A673 (cell line): ENCODE measurements around the gene ATRX. TPM values are rescaled to one million over a fixed set of nuclear protein-coding genes. Genes with fewer than 3 reads are reported as not detected.

Experiments used
- BruUV-seq: library from RNA; stranded (reverse); fragments of 400-500 nt; replicated peaks from 2 replicates; lab custom pipeline; 2021; lab: Mats Ljungman, UMichigan
- CTCF ChIA-PET: fragments of 300-600 bp; sonication (Branson Sonifier 250); formaldehyde crosslinking; loops from one replicate; lab custom pipeline; 2022; ENCODE audit warnings: antibody characterized with exemption; lab: Charles Lee
- POLR2A ChIA-PET: fragments of 300-600 bp; sonication (Branson Sonifier 250); formaldehyde crosslinking; loops from one replicate; lab custom pipeline; 2022; ENCODE audit warnings: antibody characterized with exemption; ENCODE audit not compliant: low non-redundant PET; lab: Charles Lee
- DNase-seq: peaks from one replicate; pipeline ENCODE4 v3.0.0-alpha.2; 2015; ENCODE audit warnings: low spot score
- H3K27ac ChIP-seq: fragments of 200-600 bp; sonication (generic); 2 replicates; pipeline ENCODE4 v1.5.1; 2016; ENCODE audit warnings: mixed run types, low read depth, mild to moderate bottlenecking, mixed read lengths, antibody characterized with exemption, low read length; ENCODE audit not compliant: poor library complexity, severe bottlenecking
- H3K27me3 ChIP-seq: fragments of 200-600 bp; sonication (generic); replicated peaks from 2 replicates; pipeline ENCODE4 v1.6.1; 2017; ENCODE audit warnings: mixed run types, low read depth, mild to moderate bottlenecking, mixed read lengths, antibody characterized with exemption, low read length; ENCODE audit not compliant: insufficient read depth, poor library complexity
- H3K36me3 ChIP-seq: fragments of 200-600 bp; sonication (generic); 2 replicates; pipeline ENCODE4 v1.6.1; 2016; ENCODE audit warnings: mixed run types, mild to moderate bottlenecking, mixed read lengths, antibody characterized with exemption, low read length; ENCODE audit not compliant: insufficient read depth, poor library complexity, severe bottlenecking
- H3K4me1 ChIP-seq: fragments of 200-600 bp; sonication (generic); 2 replicates; pipeline ENCODE4 v1.6.1; 2017; ENCODE audit warnings: mixed run types, mild to moderate bottlenecking, mixed read lengths, antibody characterized with exemption, low read length; ENCODE audit not compliant: insufficient read depth, poor library complexity, severe bottlenecking
- H3K4me3 ChIP-seq: fragments of 200-600 bp; sonication (generic); 2 replicates; pipeline ENCODE4 v1.5.1; 2016; ENCODE audit warnings: low read depth, mixed run types, mild to moderate bottlenecking, mixed read lengths, low read length; ENCODE audit not compliant: poor library complexity, severe bottlenecking
- H3K9me3 ChIP-seq: fragments of 200-600 bp; sonication (generic); 2 replicates; pipeline ENCODE4 v1.6.1; 2016; ENCODE audit warnings: mixed run types, low read depth, mild to moderate bottlenecking, mixed read lengths, antibody characterized with exemption, low read length; ENCODE audit not compliant: poor library complexity, severe bottlenecking
- CTCF ChIP-seq: fragments of 300-800, 200-600 bp; sonication (generic); conservative IDR thresholded peaks from 2 replicates; pipeline ENCODE4 v1.5.1; 2017; ENCODE audit warnings: low read depth, mild to moderate bottlenecking, antibody characterized with exemption, low read length, moderate library complexity, mixed read lengths
- EZH2 ChIP-seq: fragments of 200-600 bp; sonication (generic); IDR thresholded peaks from 2 replicates; pipeline ENCODE4 v1.6.1; 2017; ENCODE audit warnings: borderline replicate concordance, low read depth, mild to moderate bottlenecking, mixed read lengths, antibody characterized with exemption, low read length; ENCODE audit not compliant: poor library complexity, severe bottlenecking
- intact Hi-C: fragments of 100-400 bp; cut with micrococcal nuclease; formaldehyde crosslinking; loops from one replicate; pipeline ENCODE4 v1.10.0; 2022; ENCODE audit not compliant: unreplicated experiment
- total RNA-seq: library from RNA; stranded (reverse); gene quantifications from 2 replicates; pipeline ENCODE4 v1.2.3, GENCODE V29; 2021

Gene ATRX
- total RNA-seq, 1 experiment from 2014 or later = 101 TPM

DNA sequence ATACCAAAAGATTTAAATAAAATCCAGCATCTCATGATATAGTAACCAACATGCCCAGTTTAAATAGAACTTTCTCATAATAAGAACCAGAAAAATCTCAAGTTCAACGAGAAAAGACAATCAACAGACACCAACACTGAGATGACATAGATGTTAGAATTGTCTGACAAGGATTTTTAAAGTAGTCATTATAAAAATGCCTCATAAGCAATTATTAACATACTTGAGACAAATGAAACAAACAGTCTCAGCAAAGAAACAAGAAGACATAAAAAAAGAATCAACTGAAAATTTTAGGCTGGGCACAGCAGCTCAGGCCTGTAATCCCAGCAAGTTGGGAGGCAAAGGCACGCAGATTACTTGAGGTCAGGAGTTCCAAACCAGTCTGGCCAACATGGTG, 220.7 kb downstream of the ATRX start:
- ChIA-PET CTCF (no interaction called here), POLR2A (no interaction called here)
- Histone ChIP-seq H3K9me3 (peaks cover 8% of the 10 kb centered on the region), H3K4me3 (no peak overlapping the region), H3K4me1 (no peaks in the 10 kb centered on the region), H3K36me3 (peaks cover 12% of the 10 kb centered on the region), H3K27me3 (no peaks in the 10 kb centered on the region), H3K27ac (no peak overlapping the region)
- intact Hi-C loops = no loop called here
- DNase-seq = no peak
- BruUV-seq = no TSS peak
- TF ChIP-seq EZH2 (no peak), CTCF (no peak)

GRCh38 chrX:77564823-77565222, 221.2 kb downstream of the ATRX start:
- Histone ChIP-seq H3K27me3 (no peaks in the 10 kb centered on the region), H3K36me3 (peaks cover 12% of the 10 kb centered on the region), H3K4me1 (no peaks in the 10 kb centered on the region), H3K9me3 (peaks cover 8% of the 10 kb centered on the region), H3K4me3 (no peak overlapping the region), H3K27ac (no peak overlapping the region)
- TF ChIP-seq EZH2 (no peak), CTCF (no peak)
- intact Hi-C loops = no loop called here
- no TSS peak for BruUV-seq
- ChIA-PET CTCF (no interaction called here), POLR2A (no interaction called here)
- no peak for DNase-seq

DNA sequence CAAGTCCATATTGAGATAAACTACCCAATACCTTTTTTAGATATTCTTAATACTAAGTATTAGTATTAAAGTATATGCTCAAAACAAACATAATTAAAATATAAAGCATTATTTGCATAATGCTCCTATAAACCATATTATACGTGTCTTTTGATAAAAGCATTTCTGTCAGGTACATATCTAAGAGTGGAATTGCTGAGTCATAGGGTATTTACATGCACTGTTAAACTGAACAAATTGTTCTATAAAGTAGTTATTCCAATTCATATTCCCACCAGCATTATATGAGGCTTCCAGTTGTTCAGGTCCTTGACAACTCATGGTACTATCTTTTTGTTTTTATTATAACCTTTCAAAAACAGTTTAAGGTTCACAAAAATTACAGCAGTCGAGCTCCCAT, 224.6 kb downstream of the ATRX start:
- Histone ChIP-seq H3K27me3 (no peaks in the 10 kb centered on the region), H3K27ac (no peak overlapping the region), H3K9me3 (peaks cover 6% of the 10 kb centered on the region), H3K36me3 (peaks cover 8% of the 10 kb centered on the region), H3K4me1 (no peaks in the 10 kb centered on the region), H3K4me3 (no peak overlapping the region)
- intact Hi-C loops = no loop called here
- no TSS peak for BruUV-seq
- DNase-seq = no peak
- no peak for TF ChIP-seq EZH2
- TF ChIP-seq CTCF = no peak
- CTCF ChIA-PET = no interaction called here
- POLR2A ChIA-PET = no interaction called here
